Stimulated activated effector memory CD8-positive, alpha-beta T cell treated with anti-CD3 and anti-CD28 coated beads, Interleukin-12 subunit alpha, Interleukin-12 subunit beta, amount 100 ng/mL, for 72 hours (primary cell): ENCODE data around the gene RALGPS1.

Source experiments
- ATAC-seq: fragments of 150-1000 bp; cut with Tn5 transposase; 2 replicates; pipeline ENCODE4 v1.10.0; 2021
- DNase-seq, 2 donors: peaks; one replicate each; pipeline ENCODE4 v3.0.0; 2021 to 2022; ENCODE audit warnings: low spot score in 2 of 2
- H3K27ac Mint-ChIP-seq: one replicate; pipeline ENCODE4 v1.8.0; 2022; ENCODE audit warnings: mild to moderate bottlenecking, mixed read lengths
- H3K36me3 Mint-ChIP-seq: one replicate; pipeline ENCODE4 v1.8.0; 2022; ENCODE audit warnings: mild to moderate bottlenecking, mixed read lengths
- H3K4me1 Mint-ChIP-seq: one replicate; pipeline ENCODE4 v1.8.0; 2022; ENCODE audit warnings: mixed read lengths
- H3K4me3 Mint-ChIP-seq: one replicate; pipeline ENCODE4 v1.8.0; 2022; ENCODE audit warnings: mild to moderate bottlenecking, mixed read lengths
- H3K9me3 Mint-ChIP-seq: one replicate; pipeline ENCODE4 v1.8.0; 2022; ENCODE audit warnings: mixed read lengths

RALGPS1 gene

GRCh38 chr9:127132921-127133647, 218.5 kb downstream of the RALGPS1 start:
- Mint-ChIP-seq H3K27ac (peak overlapping the region; percentile 64), H3K4me1 (no peaks in the 10 kb centered on the region), H3K36me3 (no peaks in the 10 kb centered on the region), H3K4me3 (no peak overlapping the region), H3K9me3 (no peaks in the 10 kb centered on the region)
- ATAC-seq (no peak), DNase-seq (no peak)

- H3K36me3 Mint-ChIP-seq = no peaks in the 10 kb centered on the region
- H3K4me3 Mint-ChIP-seq = no peak overlapping the region
- peak overlapping the region; percentile 64 for H3K27ac Mint-ChIP-seq
- no peak for ATAC-seq
- no peaks in the 10 kb centered on the region for H3K4me1 Mint-ChIP-seq
- no peak for DNase-seq
- no peaks in the 10 kb centered on the region for H3K9me3 Mint-ChIP-seq
Measured at GRCh38 chr9:127133739-127134167, 219.2 kb downstream of the RALGPS1 start.

- no peaks in the 10 kb centered on the region for H3K4me1 Mint-ChIP-seq
- H3K9me3 Mint-ChIP-seq = no peaks in the 10 kb centered on the region
- no peak for DNase-seq
- ATAC-seq = no peak
- H3K36me3 Mint-ChIP-seq = no peaks in the 10 kb centered on the region
- H3K4me3 Mint-ChIP-seq = no peak overlapping the region
- H3K27ac Mint-ChIP-seq = no peak overlapping the region
Measured at GRCh38 chr9:127135056-127135745, 220.6 kb downstream of the RALGPS1 start.

- no peak overlapping the region for H3K27ac Mint-ChIP-seq
- no peaks in the 10 kb centered on the region for H3K9me3 Mint-ChIP-seq
Measured at GRCh38 chr9:127136081-127136879, 221.7 kb downstream of the RALGPS1 start.

GRCh38 chr9:127136880-127137639, 222.5 kb downstream of the RALGPS1 start:
- Mint-ChIP-seq H3K27ac (no peak overlapping the region), H3K9me3 (no peaks in the 10 kb centered on the region), H3K4me1 (peaks cover 6% of the 10 kb centered on the region), H3K4me3 (no peak overlapping the region), H3K36me3 (no peaks in the 10 kb centered on the region)
- no peak for DNase-seq
- ATAC-seq = no peak

More at GRCh38 chr9:127136081-127136879, 221.7 kb downstream of the RALGPS1 start:
- no peak overlapping the region for H3K4me3 Mint-ChIP-seq
- H3K36me3 Mint-ChIP-seq = no peaks in the 10 kb centered on the region
- H3K4me1 Mint-ChIP-seq = peaks cover 6% of the 10 kb centered on the region
- DNase-seq (no peak), ATAC-seq (no peak)

GRCh38 chr9:127137640-127138360, 223.2 kb downstream of the RALGPS1 start:
- H3K36me3 Mint-ChIP-seq = no peaks in the 10 kb centered on the region
- no peak for ATAC-seq
- H3K9me3 Mint-ChIP-seq = no peaks in the 10 kb centered on the region
- no peak overlapping the region for H3K27ac Mint-ChIP-seq
- no peak overlapping the region for H3K4me3 Mint-ChIP-seq
- no peak for DNase-seq
- peaks cover 6% of the 10 kb centered on the region for H3K4me1 Mint-ChIP-seq

- H3K9me3 Mint-ChIP-seq = no peaks in the 10 kb centered on the region
- H3K36me3 Mint-ChIP-seq = no peaks in the 10 kb centered on the region
- no peak overlapping the region for H3K27ac Mint-ChIP-seq
- H3K4me3 Mint-ChIP-seq = no peak overlapping the region
- peaks cover 6% of the 10 kb centered on the region for H3K4me1 Mint-ChIP-seq
- DNase-seq (no peak), ATAC-seq (no peak)
Measured at GRCh38 chr9:127138444-127138843, 223.9 kb downstream of the RALGPS1 start.

GRCh38 chr9:127139071-127139731, 224.6 kb downstream of the RALGPS1 start:
- peaks cover 6% of the 10 kb centered on the region for H3K4me1 Mint-ChIP-seq
- DNase-seq = no peak
- H3K27ac Mint-ChIP-seq = no peak overlapping the region
- no peak for ATAC-seq
- H3K9me3 Mint-ChIP-seq = no peaks in the 10 kb centered on the region
- H3K36me3 Mint-ChIP-seq = no peaks in the 10 kb centered on the region
- no peak overlapping the region for H3K4me3 Mint-ChIP-seq

GRCh38 chr9:127139775-127140174, 225.2 kb downstream of the RALGPS1 start:
- H3K4me3 Mint-ChIP-seq = no peak overlapping the region
- peaks cover 6% of the 10 kb centered on the region for H3K4me1 Mint-ChIP-seq
- H3K36me3 Mint-ChIP-seq = no peaks in the 10 kb centered on the region
- DNase-seq (no peak), ATAC-seq (no peak)
- no peaks in the 10 kb centered on the region for H3K9me3 Mint-ChIP-seq
- no peak overlapping the region for H3K27ac Mint-ChIP-seq

- H3K36me3 Mint-ChIP-seq = no peaks in the 10 kb centered on the region
- DNase-seq (no peak), ATAC-seq (no peak)
- H3K9me3 Mint-ChIP-seq = no peaks in the 10 kb centered on the region
- no peak overlapping the region for H3K4me3 Mint-ChIP-seq
- peaks cover 6% of the 10 kb centered on the region for H3K4me1 Mint-ChIP-seq
- no peak overlapping the region for H3K27ac Mint-ChIP-seq
Measured at GRCh38 chr9:127140181-127140580, 225.6 kb downstream of the RALGPS1 start.

- Mint-ChIP-seq H3K4me3 (no peak overlapping the region), H3K36me3 (no peaks in the 10 kb centered on the region), H3K27ac (no peak overlapping the region), H3K4me1 (peaks cover 6% of the 10 kb centered on the region), H3K9me3 (no peaks in the 10 kb centered on the region)
- ATAC-seq = no peak
- no peak for DNase-seq
Measured at GRCh38 chr9:127140842-127141675, 226.5 kb downstream of the RALGPS1 start.

GRCh38 chr9:127142291-127142690, 227.7 kb downstream of the RALGPS1 start:
- Mint-ChIP-seq H3K9me3 (no peaks in the 10 kb centered on the region), H3K27ac (no peak overlapping the region), H3K36me3 (no peaks in the 10 kb centered on the region), H3K4me1 (peaks cover 6% of the 10 kb centered on the region), H3K4me3 (no peak overlapping the region)
- ATAC-seq = no peak
- DNase-seq = no peak

GRCh38 chr9:127142931-127143464, 228.4 kb downstream of the RALGPS1 start:
- DNase-seq = no peak
- Mint-ChIP-seq H3K9me3 (no peaks in the 10 kb centered on the region), H3K4me3 (no peak overlapping the region), H3K27ac (no peak overlapping the region), H3K4me1 (peaks cover 6% of the 10 kb centered on the region), H3K36me3 (no peaks in the 10 kb centered on the region)
- no peak for ATAC-seq
